Nephron progenitor cell (in vitro differentiated cells): ENCODE results near the gene MAL.

Experiments
- DNase-seq: peaks from one replicate; pipeline ENCODE4 v3.0.0; 2021
- H3K27ac Mint-ChIP-seq: 2 replicates; pipeline ENCODE4 v1.8.0; 2021; ENCODE audit warnings: mild to moderate bottlenecking, moderate library complexity, mixed read lengths
- H3K27me3 Mint-ChIP-seq: 2 replicates; pipeline ENCODE4 v1.8.0; 2021; ENCODE audit warnings: mild to moderate bottlenecking, low read depth, mixed read lengths; ENCODE audit not compliant: poor library complexity
- H3K36me3 Mint-ChIP-seq: 2 replicates; pipeline ENCODE4 v1.8.0; 2021; ENCODE audit warnings: low read depth, mixed read lengths
- H3K4me1 Mint-ChIP-seq: 2 replicates; pipeline ENCODE4 v1.8.0; 2021; ENCODE audit warnings: mixed read lengths
- H3K4me3 Mint-ChIP-seq: 2 replicates; pipeline ENCODE4 v1.8.0; 2021; ENCODE audit warnings: mild to moderate bottlenecking, moderate library complexity, mixed read lengths
- H3K9me3 Mint-ChIP-seq: 2 replicates; pipeline ENCODE4 v1.8.0; 2021; ENCODE audit warnings: mild to moderate bottlenecking, moderate library complexity, mixed read lengths
- CTCF ChIP-seq: fragments of 200-600 bp; sonication (generic); IDR thresholded peaks from 2 replicates; pipeline ENCODE4 v1.5.0; 2021; ENCODE audit warnings: antibody characterized with exemption

The MAL gene

GRCh38 chr2:95068256-95068655 is 42.7 kb downstream of the MAL start:
- Mint-ChIP-seq H3K4me3 (no peak overlapping the region), H3K9me3 (peaks cover 4% of the 10 kb centered on the region)

GRCh38 chr2:95069465-95069864 is 44.0 kb downstream of the MAL start:
- no peak for DNase-seq
- no peaks in the 10 kb centered on the region for H3K9me3 Mint-ChIP-seq
- TF ChIP-seq CTCF = no peak
- H3K4me3 Mint-ChIP-seq = no peak overlapping the region
- H3K27me3 Mint-ChIP-seq = peaks cover 19% of the 10 kb centered on the region
- H3K36me3 Mint-ChIP-seq = no peaks in the 10 kb centered on the region
- H3K4me1 Mint-ChIP-seq = no peaks in the 10 kb centered on the region
- H3K27ac Mint-ChIP-seq = no peak overlapping the region

More at GRCh38 chr2:95068256-95068655, 42.7 kb downstream of the MAL start:
- Mint-ChIP-seq H3K27me3 (peaks cover 18% of the 10 kb centered on the region), H3K4me1 (peaks cover 11% of the 10 kb centered on the region), H3K36me3 (no peaks in the 10 kb centered on the region), H3K27ac (no peak overlapping the region)
- DNase-seq = no peak
- no peak for TF ChIP-seq CTCF

GRCh38 chr2:95071856-95072255 is 46.3 kb downstream of the MAL start:
- H3K4me1 Mint-ChIP-seq = no peaks in the 10 kb centered on the region

GRCh38 chr2:95072424-95072823 is 46.9 kb downstream of the MAL start:
- DNase-seq = no peak
- H3K27ac Mint-ChIP-seq = no peak overlapping the region
- peaks cover 4% of the 10 kb centered on the region for H3K4me1 Mint-ChIP-seq
- H3K27me3 Mint-ChIP-seq = peaks cover 19% of the 10 kb centered on the region
- no peaks in the 10 kb centered on the region for H3K9me3 Mint-ChIP-seq
- TF ChIP-seq CTCF = no peak
- H3K4me3 Mint-ChIP-seq = no peak overlapping the region
- H3K36me3 Mint-ChIP-seq = no peaks in the 10 kb centered on the region

More at GRCh38 chr2:95071856-95072255, 46.3 kb downstream of the MAL start:
- Mint-ChIP-seq H3K4me3 (no peak overlapping the region), H3K36me3 (no peaks in the 10 kb centered on the region), H3K9me3 (no peaks in the 10 kb centered on the region), H3K27ac (no peak overlapping the region), H3K27me3 (peaks cover 19% of the 10 kb centered on the region)
- no peak for DNase-seq
- no peak for TF ChIP-seq CTCF

GRCh38 chr2:95073856-95074662 is 48.6 kb downstream of the MAL start:
- Mint-ChIP-seq H3K27me3 (peaks cover 23% of the 10 kb centered on the region), H3K4me1 (peaks cover 15% of the 10 kb centered on the region), H3K27ac (no peak overlapping the region), H3K4me3 (no peak overlapping the region), H3K9me3 (no peaks in the 10 kb centered on the region), H3K36me3 (no peaks in the 10 kb centered on the region)
- TF ChIP-seq CTCF = no peak
- DNase-seq = no peak
